Measurements from ENCODE around the gene CAMTA1.
A peak's percentile ranks its signal among the peaks of the same experiment; 100 is the strongest.

CAMTA1 gene

GRCh38 chr1:6947952-6948351 is 162.7 kb downstream of the CAMTA1 start:
- Histone ChIP-seq H3K9ac (ENCODE audit: low read length) (no peak overlapping the region), H3K23ac (ENCODE audit: low read length) (no peak overlapping the region), H2BK12ac (ENCODE audit: low read length) (no peak overlapping the region), H3K4ac (ENCODE audit: low read depth, low read length) (no peak overlapping the region), H2BK120ac (ENCODE audit: insufficient read depth, low read length, poor library complexity) (no peak overlapping the region), H2AFZ (ENCODE audit: insufficient read depth, low read length, poor library complexity) (no peak overlapping the region), H3K4me1 (ENCODE audit: control insufficient read depth in 1 of 2, insufficient read depth in 2 of 2, low read length in 2 of 2) (no peaks in the 10 kb centered on the region), H3K27me3 (ENCODE audit: insufficient read depth, low read length) (no peaks in the 10 kb centered on the region), H4K12ac (ENCODE audit: low read depth, low read length) (no peak overlapping the region), H4K91ac (ENCODE audit: low read depth, low read length) (no peak overlapping the region), H3K79me1 (ENCODE audit: low read length) (no peaks in the 10 kb centered on the region), H3K36me3 (ENCODE audit: control insufficient read depth in 1 of 2, insufficient read depth in 2 of 2, low read length in 2 of 2) (no peaks in the 10 kb centered on the region), H3K79me2 (ENCODE audit: control insufficient read depth, insufficient read depth, low read length, poor library complexity) (no peaks in the 10 kb centered on the region), H2AK5ac (ENCODE audit: low read length) (no peak overlapping the region), H3K4me3 (ENCODE audit: low read depth, low read length) (no peak overlapping the region), H3K14ac (ENCODE audit: low read length) (no peak overlapping the region), H3K18ac (ENCODE audit: low read length) (no peak overlapping the region), H3K9me3 (ENCODE audit: insufficient read depth, low read depth, low read length) (no peaks in the 10 kb centered on the region), H3K27ac (ENCODE audit: low read depth, low read length) (no peak overlapping the region), H3K4me2 (ENCODE audit: low read length) (no peak overlapping the region), H4K8ac (ENCODE audit: low read depth, low read length) (no peak overlapping the region), H2BK5ac (ENCODE audit: low read depth, low read length, poor library complexity) (no peak overlapping the region)
- WGBS (ENCODE audit: extremely low coverage, insufficient coverage, insufficient read length), result no CpG with 5 or more reads among the region's 2 CpGs
- no peak for DNase-seq

- no peaks in the 10 kb centered on the region for H3K36me3 ChIP-seq (ENCODE audit: control insufficient read depth in 1 of 2, insufficient read depth in 2 of 2, low read length in 2 of 2)
Observed at GRCh38 chr1:6948416-6948815, 163.2 kb downstream of the CAMTA1 start.

GRCh38 chr1:6948861-6949260 is 163.6 kb downstream of the CAMTA1 start:
- no peaks in the 10 kb centered on the region for H3K79me1 ChIP-seq (ENCODE audit: low read length)
- H3K14ac ChIP-seq (ENCODE audit: low read length), result no peak overlapping the region
- no peak overlapping the region for H2AFZ ChIP-seq (ENCODE audit: insufficient read depth, low read length, poor library complexity)
- no peak for DNase-seq
- H2BK120ac ChIP-seq (ENCODE audit: insufficient read depth, low read length, poor library complexity), result no peak overlapping the region
- H2BK5ac ChIP-seq (ENCODE audit: low read depth, low read length, poor library complexity), result no peak overlapping the region
- no peak overlapping the region for H3K4me3 ChIP-seq (ENCODE audit: low read depth, low read length)
- H3K4me2 ChIP-seq (ENCODE audit: low read length), result no peak overlapping the region
- H3K23ac ChIP-seq (ENCODE audit: low read length), result no peak overlapping the region
- H3K79me2 ChIP-seq (ENCODE audit: control insufficient read depth, insufficient read depth, low read length, poor library complexity), result no peaks in the 10 kb centered on the region
- H2BK12ac ChIP-seq (ENCODE audit: low read length), result no peak overlapping the region
- H3K36me3 ChIP-seq (ENCODE audit: control insufficient read depth in 1 of 2, insufficient read depth in 2 of 2, low read length in 2 of 2), result no peaks in the 10 kb centered on the region
- no peaks in the 10 kb centered on the region for H3K9me3 ChIP-seq (ENCODE audit: insufficient read depth, low read depth, low read length)
- no peak overlapping the region for H3K27ac ChIP-seq (ENCODE audit: low read depth, low read length)
- H4K8ac ChIP-seq (ENCODE audit: low read depth, low read length), result no peak overlapping the region
- no peak overlapping the region for H3K4ac ChIP-seq (ENCODE audit: low read depth, low read length)
- no peak overlapping the region for H4K12ac ChIP-seq (ENCODE audit: low read depth, low read length)
- no peak overlapping the region for H4K91ac ChIP-seq (ENCODE audit: low read depth, low read length)
- no peaks in the 10 kb centered on the region for H3K27me3 ChIP-seq (ENCODE audit: insufficient read depth, low read length)
- H2AK5ac ChIP-seq (ENCODE audit: low read length), result no peak overlapping the region
- no peak overlapping the region for H3K9ac ChIP-seq (ENCODE audit: low read length)
- no peaks in the 10 kb centered on the region for H3K4me1 ChIP-seq (ENCODE audit: control insufficient read depth in 1 of 2, insufficient read depth in 2 of 2, low read length in 2 of 2)
- WGBS (ENCODE audit: extremely low coverage, insufficient coverage, insufficient read length), result no CpG with 5 or more reads among the region's 4 CpGs
- no peak overlapping the region for H3K18ac ChIP-seq (ENCODE audit: low read length)

More at GRCh38 chr1:6948416-6948815, 163.2 kb downstream of the CAMTA1 start:
- H3K9me3 ChIP-seq (ENCODE audit: insufficient read depth, low read depth, low read length), result no peaks in the 10 kb centered on the region
- H3K23ac ChIP-seq (ENCODE audit: low read length), result no peak overlapping the region
- no peak overlapping the region for H3K14ac ChIP-seq (ENCODE audit: low read length)
- H4K91ac ChIP-seq (ENCODE audit: low read depth, low read length), result no peak overlapping the region
- no peak overlapping the region for H3K4ac ChIP-seq (ENCODE audit: low read depth, low read length)
- no peaks in the 10 kb centered on the region for H3K27me3 ChIP-seq (ENCODE audit: insufficient read depth, low read length)
- no peak overlapping the region for H3K9ac ChIP-seq (ENCODE audit: low read length)
- H3K4me3 ChIP-seq (ENCODE audit: low read depth, low read length), result no peak overlapping the region
- no peak overlapping the region for H3K4me2 ChIP-seq (ENCODE audit: low read length)
- no peaks in the 10 kb centered on the region for H3K79me1 ChIP-seq (ENCODE audit: low read length)
- no peak overlapping the region for H4K12ac ChIP-seq (ENCODE audit: low read depth, low read length)
- no peak overlapping the region for H3K18ac ChIP-seq (ENCODE audit: low read length)
- no CpG with 5 or more reads among the region's 3 CpGs for WGBS (ENCODE audit: extremely low coverage, insufficient coverage, insufficient read length)
- H2AFZ ChIP-seq (ENCODE audit: insufficient read depth, low read length, poor library complexity), result no peak overlapping the region
- H4K8ac ChIP-seq (ENCODE audit: low read depth, low read length), result no peak overlapping the region
- H2BK12ac ChIP-seq (ENCODE audit: low read length), result no peak overlapping the region
- no peak overlapping the region for H2BK120ac ChIP-seq (ENCODE audit: insufficient read depth, low read length, poor library complexity)
- H3K4me1 ChIP-seq (ENCODE audit: control insufficient read depth in 1 of 2, insufficient read depth in 2 of 2, low read length in 2 of 2), result no peaks in the 10 kb centered on the region
- no peak overlapping the region for H3K27ac ChIP-seq (ENCODE audit: low read depth, low read length)
- no peak for DNase-seq
- no peak overlapping the region for H2AK5ac ChIP-seq (ENCODE audit: low read length)
- H3K79me2 ChIP-seq (ENCODE audit: control insufficient read depth, insufficient read depth, low read length, poor library complexity), result no peaks in the 10 kb centered on the region
- H2BK5ac ChIP-seq (ENCODE audit: low read depth, low read length, poor library complexity), result no peak overlapping the region

GRCh38 chr1:6950001-6950765 is 164.9 kb downstream of the CAMTA1 start:
- Histone ChIP-seq H3K4me3 (ENCODE audit: low read depth, low read length) (no peak overlapping the region), H4K8ac (ENCODE audit: low read depth, low read length) (no peak overlapping the region), H4K12ac (ENCODE audit: low read depth, low read length) (no peak overlapping the region), H3K79me1 (ENCODE audit: low read length) (no peaks in the 10 kb centered on the region), H3K27ac (ENCODE audit: low read depth, low read length) (no peak overlapping the region), H2BK5ac (ENCODE audit: low read depth, low read length, poor library complexity) (no peak overlapping the region), H3K9me3 (ENCODE audit: insufficient read depth, low read depth, low read length) (no peaks in the 10 kb centered on the region), H3K14ac (ENCODE audit: low read length) (no peak overlapping the region), H3K27me3 (ENCODE audit: insufficient read depth, low read length) (no peaks in the 10 kb centered on the region), H3K4me2 (ENCODE audit: low read length) (no peak overlapping the region), H3K79me2 (ENCODE audit: control insufficient read depth, insufficient read depth, low read length, poor library complexity) (no peaks in the 10 kb centered on the region), H2AFZ (ENCODE audit: insufficient read depth, low read length, poor library complexity) (no peak overlapping the region), H3K36me3 (ENCODE audit: control insufficient read depth in 1 of 2, insufficient read depth in 2 of 2, low read length in 2 of 2) (no peaks in the 10 kb centered on the region), H2BK120ac (ENCODE audit: insufficient read depth, low read length, poor library complexity) (no peak overlapping the region), H2AK5ac (ENCODE audit: low read length) (no peak overlapping the region), H3K4ac (ENCODE audit: low read depth, low read length) (no peak overlapping the region), H2BK12ac (ENCODE audit: low read length) (no peak overlapping the region), H3K18ac (ENCODE audit: low read length) (no peak overlapping the region), H4K91ac (ENCODE audit: low read depth, low read length) (no peak overlapping the region), H3K4me1 (ENCODE audit: control insufficient read depth in 1 of 2, insufficient read depth in 2 of 2, low read length in 2 of 2) (no peaks in the 10 kb centered on the region), H3K9ac (ENCODE audit: low read length) (peak overlapping the region; percentile 38), H3K23ac (ENCODE audit: low read length) (no peak overlapping the region)
- WGBS (ENCODE audit: extremely low coverage, insufficient coverage, insufficient read length), result no CpG with 5 or more reads among the region's 9 CpGs
- DNase-seq, result no peak
